ENCODE measurements around the gene LILRB1. TPM values are rescaled to one million over a fixed set of nuclear protein-coding genes. Genes with fewer than 3 reads are reported as not detected.
A peak's percentile ranks its signal among the peaks of the same experiment; 100 is the strongest.
"Not testable (repeated sequence)": the region's sequence is repeated elsewhere in the genome, so short reads cannot be mapped to it uniquely, and the experiment has no call there.

LILRB1 gene
- total and polyA plus RNA-seq, 2 donors (not counting 3 experiments of a cell fraction or from before 2014, with no cell fraction given) = not detected

- ChIA-PET CTCF (interaction anchor here (0.6 to 4.8 kb wide), 16 partner anchors 8 to 1740 kb away, joined by 3 to 42 read pairs (median 8); partner anchors contain the start of genes CDC42EP5, LENG8 and LILRB4), POLR2A (no interaction called here)
- Histone ChIP-seq H3K9ac (replicated peaks; ENCODE audit: extremely low read depth, insufficient read depth, low read length) (no peak overlapping the region), H3K4me1 (ENCODE audit: control insufficient read depth, extremely low read depth, insufficient read depth, low read length) (no peaks in the 10 kb centered on the region), H3K9me1 (replicated peaks; ENCODE audit: control insufficient read depth, extremely low read depth, insufficient read depth, low read length) (no peaks in the 10 kb centered on the region), H3K4me2 (ENCODE audit: insufficient read depth, low read length) (no peak overlapping the region), H3K27me3 (ENCODE audit: control insufficient read depth in 2 of 2, insufficient read depth in 2 of 2, low read length in 2 of 2) (no peaks in the 10 kb centered on the region), H3K79me2 (ENCODE audit: control insufficient read depth, insufficient read depth, low read length) (no peaks in the 10 kb centered on the region), H3K36me3 (ENCODE audit: control insufficient read depth in 2 of 2, extremely low read depth in 1 of 2, insufficient read depth in 2 of 2, low read length in 2 of 2) (no peaks in the 10 kb centered on the region), H3K4me3 (replicated peaks in 1 of 3; ENCODE audit: insufficient read depth in 1 of 3, low read depth in 1 of 3, low read length in 3 of 3) (no peak overlapping the region), H2AFZ (ENCODE audit: low read depth, low read length) (no peak overlapping the region), H3K9me3 (replicated peaks; ENCODE audit: control insufficient read depth, insufficient read depth, low read length) (no peaks in the 10 kb centered on the region), H3K27ac (ENCODE audit: insufficient read depth, low read depth, low read length) (no peak overlapping the region), H4K20me1 (replicated peaks; ENCODE audit: control insufficient read depth, extremely low read depth, insufficient read depth, low read length) (no peaks in the 10 kb centered on the region)
- peak; percentile 62 to 71 for TF ChIP-seq CTCF (IDR thresholded peaks at IDR 0.05; ENCODE audit: extremely low read depth in 1 of 2, insufficient read depth in 1 of 2, low read depth in 1 of 2, low read length in 2 of 2)
- TF ChIP-seq GATA2 (IDR thresholded peaks at IDR 0.05; ENCODE audit: insufficient read depth, insufficient read length, low read depth, low read length) = no peak
- FAIRE-seq = peak; percentile 12
- no TSS peak for BruUV-seq (replicated peaks)
- dilution Hi-C loops (cut with MboI; ENCODE audit: extremely low pct_ligation_motif_present, low sequenced_read_pairs) (no loop called here), intact Hi-C loops (cut with micrococcal nuclease) (loop anchor here (10.0 kb wide), 1 partner anchor 461 kb away; no protein-coding TSS in a partner anchor)
- DNase-seq (ENCODE audit: low read depth, low spot score) = peak; percentile 30
These were observed 43.8 kb downstream of the LILRB1 start for GRCh38 chr19:54674021-54674617.

GRCh38 chr19:54676210-54676834 lies 46.0 kb downstream of the LILRB1 start:
- H2AFZ ChIP-seq (ENCODE audit: low read depth, low read length); H3K79me2 ChIP-seq (ENCODE audit: control insufficient read depth, insufficient read depth, low read length); POLR2A ChIA-PET; H3K4me2 ChIP-seq (ENCODE audit: insufficient read depth, low read length); H3K9ac ChIP-seq (replicated peaks; ENCODE audit: extremely low read depth, insufficient read depth, low read length); H3K4me3 ChIP-seq (replicated peaks in 1 of 3; ENCODE audit: insufficient read depth in 1 of 3, low read depth in 1 of 3, low read length in 3 of 3); H4K20me1 ChIP-seq (replicated peaks; ENCODE audit: control insufficient read depth, extremely low read depth, insufficient read depth, low read length); H3K9me3 ChIP-seq (replicated peaks; ENCODE audit: control insufficient read depth, insufficient read depth, low read length); BruUV-seq (replicated peaks); dilution Hi-C loops (cut with MboI; ENCODE audit: extremely low pct_ligation_motif_present, low sequenced_read_pairs); H3K4me1 ChIP-seq (ENCODE audit: control insufficient read depth, extremely low read depth, insufficient read depth, low read length); H3K36me3 ChIP-seq (ENCODE audit: control insufficient read depth in 2 of 2, extremely low read depth in 1 of 2, insufficient read depth in 2 of 2, low read length in 2 of 2); H3K9me1 ChIP-seq (replicated peaks; ENCODE audit: control insufficient read depth, extremely low read depth, insufficient read depth, low read length); H3K27ac ChIP-seq (ENCODE audit: insufficient read depth, low read depth, low read length); H3K27me3 ChIP-seq (ENCODE audit: control insufficient read depth in 2 of 2, insufficient read depth in 2 of 2, low read length in 2 of 2): not testable (repeated sequence)
- FAIRE-seq (peak; percentile 63), DNase-seq (ENCODE audit: low read depth, low spot score) (peak; percentile 47)
- CTCF ChIA-PET = interaction anchor here (1.3 to 2.5 kb wide), 3 partner anchors 7 to 456 kb away, joined by 4 to 12 read pairs (median 10); no protein-coding TSS in a partner anchor
- intact Hi-C loops (cut with micrococcal nuclease) = loop anchor here (1.0 to 10.0 kb wide), 2 partner anchors 195 to 458 kb away; no protein-coding TSS in a partner anchor
- TF ChIP-seq CTCF (IDR thresholded peaks at IDR 0.05; ENCODE audit: extremely low read depth in 1 of 2, insufficient read depth in 1 of 2, low read depth in 1 of 2, low read length in 2 of 2) = peak; percentile 30 to 61
